Calu3 (cell line): ENCODE data around the gene CDSN. TPM values are rescaled to one million over a fixed set of nuclear protein-coding genes. Genes with fewer than 3 reads are reported as not detected.

Source experiments
- BruUV-seq: library from RNA; stranded (reverse); fragments of 400-500 nt; replicated peaks from 2 replicates; lab custom pipeline; 2021; lab: Mats Ljungman, UMichigan
- CTCF ChIA-PET: fragments of 300-600 bp; sonication (Branson Sonifier 250); formaldehyde crosslinking; loops from one replicate; lab custom pipeline; 2022; ENCODE audit warnings: antibody characterized with exemption; lab: Charles Lee
- DNase-seq: peaks from one replicate; pipeline ENCODE4 v3.0.0; 2022
- H3K27ac Mint-ChIP-seq: one replicate; pipeline ENCODE4 v1.8.0; 2022; ENCODE audit warnings: mixed read lengths; ENCODE audit not compliant: unreplicated experiment
- H3K27me3 Mint-ChIP-seq: one replicate; pipeline ENCODE4 v1.8.0; 2022; ENCODE audit warnings: mixed read lengths; ENCODE audit not compliant: unreplicated experiment
- H3K36me3 Mint-ChIP-seq: one replicate; pipeline ENCODE4 v1.8.0; 2022; ENCODE audit warnings: mild to moderate bottlenecking, moderate library complexity, mixed read lengths; ENCODE audit not compliant: insufficient read depth, unreplicated experiment
- H3K4me1 Mint-ChIP-seq: one replicate; pipeline ENCODE4 v1.8.0; 2022; ENCODE audit warnings: mild to moderate bottlenecking, low read depth, mixed read lengths; ENCODE audit not compliant: unreplicated experiment
- H3K4me3 Mint-ChIP-seq: one replicate; pipeline ENCODE4 v1.8.0; 2022; ENCODE audit warnings: mild to moderate bottlenecking, low read depth, moderate library complexity, mixed read lengths; ENCODE audit not compliant: unreplicated experiment
- H3K9me3 Mint-ChIP-seq: one replicate; pipeline ENCODE4 v1.8.0; 2022; ENCODE audit warnings: low read depth, mixed read lengths; ENCODE audit not compliant: unreplicated experiment
- intact Hi-C: fragments of 100-400 bp; cut with micrococcal nuclease; formaldehyde crosslinking; loops from one replicate; pipeline ENCODE4 v1.10.0; 2022; ENCODE audit not compliant: unreplicated experiment
- total RNA-seq: library from RNA; stranded (reverse); gene quantifications from 2 replicates; pipeline ENCODE4 v1.2.3, GENCODE V29; 2022
- TF ChIP-seq, protein P1 (sequence below): fragments of 200-600 bp; IDR thresholded peaks from one replicate; pipeline ENCODE4 v1.8.0; 2022; ENCODE audit warnings: antibody characterized with exemption; ENCODE audit not compliant: unreplicated experiment

The CDSN gene
- total RNA-seq, 1 experiment from 2014 or later, result 0.35 TPM

GRCh38 chr6:31130751-31131150 is 10.5 kb upstream of the CDSN start:
- no peak overlapping the region for H3K4me3 Mint-ChIP-seq
- peaks cover 24% of the 10 kb centered on the region for H3K36me3 Mint-ChIP-seq
- CTCF ChIA-PET, result interaction anchor here (0.7 to 2.8 kb wide), 4 partner anchors 44 to 71 kb away, joined by 3 to 11 read pairs (median 3); no protein-coding TSS in a partner anchor
- no peaks in the 10 kb centered on the region for H3K9me3 Mint-ChIP-seq
- intact Hi-C loops, result no loop called here
- DNase-seq, result no peak
- TF ChIP-seq, protein P1, sequence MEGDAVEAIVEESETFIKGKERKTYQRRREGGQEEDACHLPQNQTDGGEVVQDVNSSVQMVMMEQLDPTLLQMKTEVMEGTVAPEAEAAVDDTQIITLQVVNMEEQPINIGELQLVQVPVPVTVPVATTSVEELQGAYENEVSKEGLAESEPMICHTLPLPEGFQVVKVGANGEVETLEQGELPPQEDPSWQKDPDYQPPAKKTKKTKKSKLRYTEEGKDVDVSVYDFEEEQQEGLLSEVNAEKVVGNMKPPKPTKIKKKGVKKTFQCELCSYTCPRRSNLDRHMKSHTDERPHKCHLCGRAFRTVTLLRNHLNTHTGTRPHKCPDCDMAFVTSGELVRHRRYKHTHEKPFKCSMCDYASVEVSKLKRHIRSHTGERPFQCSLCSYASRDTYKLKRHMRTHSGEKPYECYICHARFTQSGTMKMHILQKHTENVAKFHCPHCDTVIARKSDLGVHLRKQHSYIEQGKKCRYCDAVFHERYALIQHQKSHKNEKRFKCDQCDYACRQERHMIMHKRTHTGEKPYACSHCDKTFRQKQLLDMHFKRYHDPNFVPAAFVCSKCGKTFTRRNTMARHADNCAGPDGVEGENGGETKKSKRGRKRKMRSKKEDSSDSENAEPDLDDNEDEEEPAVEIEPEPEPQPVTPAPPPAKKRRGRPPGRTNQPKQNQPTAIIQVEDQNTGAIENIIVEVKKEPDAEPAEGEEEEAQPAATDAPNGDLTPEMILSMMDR, result no peak
- no TSS peak for BruUV-seq
- no peaks in the 10 kb centered on the region for H3K27me3 Mint-ChIP-seq
- H3K27ac Mint-ChIP-seq, result no peak overlapping the region
- H3K4me1 Mint-ChIP-seq, result peaks cover 26% of the 10 kb centered on the region

DNA sequence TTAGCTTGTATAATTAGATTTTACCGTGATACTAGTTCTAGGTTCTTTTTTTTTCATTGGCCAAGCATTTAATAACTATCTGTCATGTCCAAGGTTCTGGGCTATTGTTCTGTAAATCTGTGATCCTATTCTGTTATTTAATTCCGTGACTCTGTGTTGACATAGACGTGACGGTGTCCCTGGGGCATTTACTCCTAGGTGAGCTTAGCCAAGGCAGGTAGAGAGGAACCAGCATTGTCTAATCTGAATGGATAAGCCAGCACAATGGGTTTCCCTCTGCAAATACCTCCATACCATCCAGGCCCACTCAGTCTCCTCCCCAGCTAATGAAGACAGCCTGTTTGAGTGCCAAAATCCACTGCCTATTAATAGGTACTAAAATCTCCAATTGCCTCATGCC is 8.9 kb upstream of the CDSN start:
- CTCF ChIA-PET, result interaction anchor here (0.7 to 2.8 kb wide), 6 partner anchors 14 to 63 kb away, joined by 3 to 11 read pairs (median 4); partner anchors contain the start of gene PSORS1C1
- no peak overlapping the region for H3K27ac Mint-ChIP-seq
- H3K36me3 Mint-ChIP-seq, result peaks cover 29% of the 10 kb centered on the region
- no TSS peak for BruUV-seq
- DNase-seq, result no peak
- no peaks in the 10 kb centered on the region for H3K27me3 Mint-ChIP-seq
- H3K4me1 Mint-ChIP-seq, result peaks cover 41% of the 10 kb centered on the region
- intact Hi-C loops, result loop anchor here (2.0 to 5.0 kb wide), 2 partner anchors 42 to 212 kb away; no protein-coding TSS in a partner anchor
- H3K9me3 Mint-ChIP-seq, result no peaks in the 10 kb centered on the region
- TF ChIP-seq, protein P1, result no peak
- H3K4me3 Mint-ChIP-seq, result no peak overlapping the region

- CTCF ChIA-PET, result interaction anchor here (0.7 to 2.8 kb wide), 5 partner anchors 13 to 64 kb away, joined by 3 to 11 read pairs (median 4); partner anchors contain the start of gene PSORS1C1
- intact Hi-C loops, result loop anchor here (2.0 to 5.0 kb wide), 2 partner anchors 41 to 211 kb away; no protein-coding TSS in a partner anchor
- BruUV-seq, result no TSS peak
- peak overlapping the region; percentile 45 for H3K27ac Mint-ChIP-seq
- H3K27me3 Mint-ChIP-seq, result no peaks in the 10 kb centered on the region
- H3K4me3 Mint-ChIP-seq, result no peak overlapping the region
- TF ChIP-seq, protein P1, result peak; percentile 99
- peaks cover 50% of the 10 kb centered on the region for H3K4me1 Mint-ChIP-seq
- DNase-seq, result peak; percentile 92
- H3K36me3 Mint-ChIP-seq, result peaks cover 33% of the 10 kb centered on the region
- H3K9me3 Mint-ChIP-seq, result no peaks in the 10 kb centered on the region
Measured at GRCh38 chr6:31128093-31128676, 7.9 kb upstream of the CDSN start.

DNA sequence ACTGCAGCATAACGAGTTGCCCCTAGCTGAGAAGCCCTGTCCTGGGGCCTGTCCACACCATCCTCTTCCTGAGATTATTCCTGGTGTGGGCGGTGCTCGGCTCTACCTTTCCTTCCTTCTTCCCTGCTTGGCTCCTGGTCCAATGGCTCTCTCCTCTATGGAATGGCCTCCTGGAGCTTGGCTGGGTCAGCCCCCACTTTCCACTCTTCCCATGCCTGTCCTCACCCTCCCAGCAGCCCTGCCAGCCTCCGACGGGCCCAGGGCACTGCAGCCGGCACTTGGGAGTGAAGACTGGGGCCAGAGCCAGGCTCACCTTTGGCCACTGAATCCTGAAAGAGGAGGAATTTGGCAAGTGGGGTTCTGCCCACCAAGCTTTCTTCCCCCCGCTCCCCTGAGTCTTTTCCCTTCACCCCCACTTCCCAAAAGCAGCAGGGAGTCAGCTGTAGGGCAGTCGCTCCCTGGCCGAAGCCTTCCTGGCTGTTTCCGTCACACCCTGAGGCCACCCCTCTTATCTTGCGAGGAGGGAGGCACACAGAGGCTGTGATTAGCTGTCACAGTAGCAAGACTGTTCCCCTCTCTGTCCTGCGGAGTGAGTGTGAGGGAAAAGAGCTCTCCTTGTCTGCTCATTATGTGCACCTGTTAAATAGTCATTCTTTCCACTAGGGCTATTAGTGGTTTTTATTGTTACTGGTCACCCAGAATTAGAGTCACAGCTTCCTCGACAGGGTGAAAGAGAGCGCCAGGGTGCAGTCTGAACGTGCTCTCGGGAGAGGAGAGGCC is 6.3 kb upstream of the CDSN start:
- Mint-ChIP-seq H3K36me3 (peaks cover 41% of the 10 kb centered on the region), H3K27ac (peak overlapping the region; percentile 56), H3K4me3 (peak overlapping the region; percentile 10), H3K27me3 (no peaks in the 10 kb centered on the region), H3K4me1 (peaks cover 59% of the 10 kb centered on the region), H3K9me3 (no peaks in the 10 kb centered on the region)
- DNase-seq, result no peak
- TF ChIP-seq, protein P1, result no peak
- CTCF ChIA-PET, result interaction anchor here (0.7 to 3.7 kb wide), 8 partner anchors 11 to 231 kb away, joined by 3 to 20 read pairs (median 6); partner anchors contain the start of genes PSORS1C1 and TCF19
- intact Hi-C loops, result loop anchor here (5.0 kb wide), 1 partner anchor 209 kb away; no protein-coding TSS in a partner anchor
- BruUV-seq, result no TSS peak
